ENCODE data around the gene ATP2C2. TPM values are rescaled to one million over a fixed set of nuclear protein-coding genes. Genes with fewer than 3 reads are reported as not detected.
"Not testable (repeated sequence)": the region's sequence is repeated elsewhere in the genome, so short reads cannot be mapped to it uniquely, and the experiment has no call there.

ATP2C2 gene
- total RNA-seq, 1 donor from 2014 or later = not detected

DNA sequence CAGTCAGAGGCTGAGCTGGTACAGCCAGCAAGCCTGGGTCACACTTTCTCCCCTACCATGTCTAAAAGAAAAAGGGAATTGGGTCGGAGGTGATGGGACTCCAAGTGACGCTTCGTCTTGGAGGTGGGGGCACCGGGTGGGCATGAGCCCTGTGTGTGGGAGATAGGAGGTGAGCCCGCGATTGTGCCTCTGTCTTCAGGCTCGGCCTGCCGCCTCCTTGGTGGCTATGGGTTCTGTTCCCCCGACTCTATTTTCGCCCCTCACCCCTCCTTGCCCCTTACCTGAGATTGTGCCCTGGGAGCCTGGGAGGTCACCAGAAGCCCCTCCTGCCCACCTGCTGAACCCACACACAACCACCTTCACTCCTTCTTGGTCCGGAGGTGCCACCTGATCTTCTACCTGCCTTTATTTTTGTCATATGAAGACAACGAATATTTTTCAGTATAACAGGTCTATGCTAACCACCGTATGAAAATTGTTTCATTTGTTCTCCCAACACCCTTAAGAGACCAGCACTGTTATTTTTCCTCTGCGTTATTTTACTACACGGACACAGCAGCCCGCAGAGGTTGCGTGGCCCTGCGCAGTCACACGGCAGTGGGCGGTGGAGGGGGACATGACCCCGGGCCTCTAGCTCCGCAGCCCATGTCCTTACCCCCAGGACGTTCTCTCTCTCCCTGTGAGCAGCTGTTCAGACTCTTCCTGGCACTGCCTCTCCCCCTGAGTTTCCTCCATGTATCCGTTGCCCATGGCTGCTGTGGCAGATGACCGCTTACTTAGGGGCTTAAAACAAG lies 49.9 kb downstream of the ATP2C2 start:
- intact Hi-C loops (cut with micrococcal nuclease) = no loop called here

DNA sequence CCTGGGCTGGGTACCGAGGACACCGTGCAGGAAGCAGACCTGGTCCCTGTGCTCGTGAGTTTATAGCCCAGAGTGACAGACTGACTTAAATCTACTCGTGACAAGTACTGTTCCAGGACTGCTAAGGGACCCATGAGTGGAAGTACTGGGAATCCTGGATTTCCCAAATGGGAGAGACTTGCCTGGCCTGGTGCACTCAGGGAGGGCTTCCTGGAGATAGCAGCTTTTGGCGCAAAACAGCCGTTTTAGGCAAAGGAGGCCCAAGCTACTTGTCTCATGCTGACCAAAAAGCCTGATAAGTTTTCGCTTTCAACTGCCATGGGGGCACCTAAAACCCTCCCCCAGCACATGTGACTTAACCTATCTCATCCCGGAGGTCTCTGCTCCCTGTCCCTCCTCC lies 51.4 kb downstream of the ATP2C2 start:
- intact Hi-C loops (cut with micrococcal nuclease) = no loop called here

DNA sequence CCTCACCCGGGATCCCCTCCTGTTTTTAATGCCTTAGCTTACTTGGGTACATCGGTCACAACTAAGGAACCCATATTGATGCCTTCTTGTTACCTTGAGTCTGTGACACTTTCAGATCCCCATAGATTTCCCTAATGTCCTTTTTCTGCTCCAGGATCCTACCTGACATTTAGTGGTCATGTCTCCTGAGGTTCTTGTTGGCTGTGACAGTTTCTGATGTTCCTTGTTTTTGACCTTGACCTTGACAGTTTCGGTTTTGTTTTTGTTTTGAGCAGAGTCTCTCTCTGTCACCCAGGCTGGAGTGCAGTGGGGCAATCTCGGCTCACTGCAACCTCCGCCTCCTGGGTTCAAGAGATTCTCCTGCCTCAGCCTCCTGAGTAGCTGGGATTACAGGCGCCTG lies 52.2 kb downstream of the ATP2C2 start:
- intact Hi-C loops (cut with micrococcal nuclease) = not testable (repeated sequence)

DNA sequence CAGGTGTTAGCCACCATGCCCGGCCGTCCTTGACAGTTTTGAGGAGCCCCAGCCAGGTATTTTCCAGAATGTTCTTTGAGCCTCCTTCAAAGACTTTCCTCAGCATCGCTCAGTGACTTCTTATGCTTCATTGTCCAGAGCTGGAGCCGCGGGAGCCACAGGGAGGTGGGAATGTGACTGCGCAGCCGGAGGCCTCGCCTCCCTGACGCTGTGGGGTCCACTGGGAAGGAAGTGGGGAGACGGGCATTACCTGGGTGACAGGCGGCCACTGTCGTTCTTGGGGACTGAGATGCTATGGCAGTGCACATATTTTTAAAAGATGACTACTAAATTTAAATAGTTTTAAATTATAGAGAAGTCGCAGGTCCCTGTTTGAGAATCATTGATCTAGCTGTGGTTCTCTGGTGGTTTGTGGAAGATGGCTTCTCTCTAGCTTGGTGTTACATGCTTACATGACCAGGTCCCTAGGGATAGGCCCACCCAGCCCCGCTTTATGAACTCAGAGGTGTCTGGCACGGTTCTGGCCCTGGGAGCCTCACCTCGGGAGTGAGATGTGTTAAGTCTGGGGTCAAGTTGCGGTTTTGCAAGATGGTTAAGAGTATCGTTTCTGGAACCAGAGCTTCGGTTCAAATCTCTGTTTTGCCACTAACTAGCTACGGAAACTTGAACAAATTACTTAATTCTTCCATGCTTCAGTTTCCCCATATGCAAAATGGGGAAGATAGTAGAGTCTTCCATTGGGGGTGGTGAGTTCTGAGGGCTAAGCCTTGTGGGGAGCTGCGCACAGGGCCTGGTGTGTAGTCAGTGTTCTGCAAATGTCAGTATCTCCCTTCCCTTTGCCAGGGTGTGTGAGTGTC lies 53.0 kb downstream of the ATP2C2 start:
- intact Hi-C loops (cut with micrococcal nuclease) = no loop called here

DNA sequence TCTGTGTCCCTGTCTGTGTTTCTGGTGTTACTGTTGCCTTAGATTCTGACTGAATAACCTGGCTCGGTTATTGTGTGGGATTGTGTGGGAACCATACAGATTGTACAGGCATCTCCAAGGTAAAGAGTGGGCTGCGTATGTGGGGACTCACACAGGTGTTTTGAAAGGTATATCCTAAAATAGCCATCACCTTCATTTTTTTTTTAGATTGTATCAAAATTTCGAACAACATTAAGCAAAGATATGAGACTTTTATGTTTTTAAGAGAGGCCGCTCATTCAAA lies 53.5 kb downstream of the ATP2C2 start:
- intact Hi-C loops (cut with micrococcal nuclease) = no loop called here

DNA sequence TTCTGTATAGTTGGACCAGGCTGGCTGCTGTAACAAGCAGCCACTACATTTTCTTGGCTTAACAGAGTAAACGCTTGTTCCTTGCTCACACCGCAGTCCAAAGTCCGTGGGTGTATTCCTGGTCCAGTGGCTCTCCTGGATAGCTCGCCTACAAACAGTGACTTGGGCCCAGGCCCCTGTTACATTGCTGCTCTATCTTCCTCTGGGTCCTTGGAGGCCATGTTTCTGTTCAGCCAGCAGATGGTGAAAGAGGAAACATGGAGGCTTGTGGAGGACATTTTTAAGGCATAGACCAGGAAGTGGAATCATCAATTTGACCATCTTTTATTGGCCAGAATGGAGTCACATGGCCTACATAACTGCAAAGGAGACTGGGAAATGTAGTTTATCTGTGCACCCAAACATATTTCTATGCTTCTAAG lies 55.1 kb downstream of the ATP2C2 start:
- intact Hi-C loops (cut with micrococcal nuclease) = no loop called here

DNA sequence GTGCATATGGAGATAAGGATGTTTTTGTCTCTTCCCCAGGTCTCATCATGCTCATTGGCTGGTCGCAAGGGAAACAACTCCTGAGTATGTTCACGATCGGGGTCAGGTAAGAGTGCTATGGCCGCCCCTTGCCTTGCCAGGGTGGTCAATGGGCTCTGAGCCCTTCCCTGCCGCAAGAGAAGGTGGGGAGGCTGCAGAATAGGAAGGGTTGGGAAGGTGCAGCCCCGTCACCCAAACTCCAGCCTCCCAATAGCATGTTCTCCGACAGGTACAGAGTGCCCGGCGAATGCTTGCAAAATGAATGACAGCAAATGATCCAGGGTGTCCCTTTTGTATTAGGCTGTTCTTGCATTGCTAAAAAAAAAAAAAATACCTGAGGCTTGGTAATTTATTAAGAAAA lies 57.4 kb downstream of the ATP2C2 start:
- intact Hi-C loops (cut with micrococcal nuclease) = no loop called here

DNA sequence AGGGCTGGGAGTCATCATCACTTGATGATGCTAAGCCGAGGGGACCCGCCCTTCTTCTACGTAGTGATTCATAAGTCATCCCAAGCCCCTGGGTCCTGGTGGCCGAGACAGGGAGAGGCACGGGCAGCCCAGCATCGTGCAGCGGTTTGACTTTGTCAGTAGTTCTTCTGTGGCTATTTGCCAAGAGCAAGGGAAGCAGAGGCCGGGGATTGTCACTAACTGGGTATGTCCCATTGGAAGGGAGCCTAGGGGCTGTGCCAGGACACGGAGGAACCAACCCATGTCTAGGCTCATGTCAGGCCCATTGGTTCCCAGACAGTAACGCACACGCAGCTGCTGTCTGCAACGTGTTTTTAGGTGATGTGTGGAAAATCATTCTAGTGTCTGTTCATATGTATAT lies 58.5 kb downstream of the ATP2C2 start:
- intact Hi-C loops (cut with micrococcal nuclease) = no loop called here

DNA sequence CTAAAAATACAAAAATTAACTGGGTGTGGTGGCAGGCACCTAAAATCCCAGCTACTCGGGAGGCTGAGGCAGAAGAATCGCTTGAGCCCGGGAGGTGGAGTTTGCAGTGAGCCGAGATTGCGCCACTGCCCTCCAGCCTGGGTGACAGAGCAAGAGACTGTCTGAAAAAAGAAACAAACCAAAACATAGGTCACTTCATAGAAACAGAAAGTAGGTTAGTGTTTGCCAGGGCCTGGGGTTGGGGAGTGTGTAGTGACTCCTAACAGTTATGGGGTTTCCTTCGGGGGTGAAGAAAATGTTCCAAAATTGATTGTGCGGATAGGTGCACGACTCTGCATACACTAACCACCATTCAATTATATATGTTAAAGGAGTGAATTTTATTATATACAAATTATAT lies 59.2 kb downstream of the ATP2C2 start:
- intact Hi-C loops (cut with micrococcal nuclease) = no loop called here

DNA sequence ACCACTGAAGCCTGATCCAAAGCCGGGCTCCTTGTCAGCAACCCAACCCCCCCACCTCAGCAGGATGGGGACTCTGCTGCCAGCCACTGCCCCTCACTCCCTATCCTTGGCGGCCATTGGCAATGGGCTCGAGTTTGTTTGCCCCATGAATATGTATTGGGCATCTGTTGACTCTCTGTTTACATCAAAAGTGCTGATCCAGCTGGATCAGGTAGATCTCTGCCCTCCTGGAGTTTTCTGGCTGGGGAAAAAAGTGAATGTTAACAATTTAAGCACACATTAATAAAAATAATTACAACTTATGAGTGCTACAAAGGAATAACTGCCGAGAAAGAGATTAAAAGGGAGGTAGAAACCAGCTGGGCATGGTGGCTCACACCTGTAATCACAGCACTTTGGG lies 62.5 kb downstream of the ATP2C2 start:
- intact Hi-C loops (cut with micrococcal nuclease) = no loop called here

DNA sequence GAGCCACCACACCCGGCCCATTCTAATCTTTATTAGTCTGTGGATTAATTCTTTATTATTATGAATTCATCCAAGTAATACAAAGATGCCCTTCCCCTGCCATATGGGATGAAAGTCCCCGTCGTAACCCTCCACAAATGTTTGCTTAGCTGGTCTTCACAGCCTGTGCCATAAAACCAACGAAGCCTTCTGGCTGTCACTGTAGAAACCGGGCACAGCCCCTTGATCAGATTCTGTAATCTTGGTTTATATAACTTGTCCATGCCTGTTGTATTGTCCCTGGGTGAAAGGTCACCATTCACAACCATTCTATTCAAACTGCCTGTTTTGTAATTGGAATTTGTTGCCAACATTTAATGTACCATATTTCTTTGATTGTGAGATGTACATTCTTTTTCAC lies 66.5 kb downstream of the ATP2C2 start:
- intact Hi-C loops (cut with micrococcal nuclease) = no loop called here

DNA sequence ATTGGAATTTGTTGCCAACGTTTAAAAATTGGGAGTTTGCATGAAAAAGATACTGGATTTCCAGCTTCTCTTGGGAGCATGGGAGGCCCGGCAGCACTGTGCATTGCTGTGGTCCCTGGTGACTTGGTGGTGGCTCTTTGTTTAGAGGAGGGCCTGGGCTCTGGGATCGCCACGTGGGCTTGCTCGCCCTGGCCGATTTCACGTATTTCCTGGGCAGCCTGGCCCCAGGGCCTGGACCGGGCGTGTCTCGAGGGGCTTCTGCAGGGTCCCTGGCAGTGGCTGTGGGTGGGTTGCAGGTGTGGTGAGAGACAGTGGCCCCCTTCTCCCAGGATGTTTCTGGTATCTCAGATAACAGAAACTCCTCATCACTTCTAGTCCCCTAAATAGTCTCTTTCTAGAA lies 67.9 kb downstream of the ATP2C2 start:
- intact Hi-C loops (cut with micrococcal nuclease) = no loop called here

DNA sequence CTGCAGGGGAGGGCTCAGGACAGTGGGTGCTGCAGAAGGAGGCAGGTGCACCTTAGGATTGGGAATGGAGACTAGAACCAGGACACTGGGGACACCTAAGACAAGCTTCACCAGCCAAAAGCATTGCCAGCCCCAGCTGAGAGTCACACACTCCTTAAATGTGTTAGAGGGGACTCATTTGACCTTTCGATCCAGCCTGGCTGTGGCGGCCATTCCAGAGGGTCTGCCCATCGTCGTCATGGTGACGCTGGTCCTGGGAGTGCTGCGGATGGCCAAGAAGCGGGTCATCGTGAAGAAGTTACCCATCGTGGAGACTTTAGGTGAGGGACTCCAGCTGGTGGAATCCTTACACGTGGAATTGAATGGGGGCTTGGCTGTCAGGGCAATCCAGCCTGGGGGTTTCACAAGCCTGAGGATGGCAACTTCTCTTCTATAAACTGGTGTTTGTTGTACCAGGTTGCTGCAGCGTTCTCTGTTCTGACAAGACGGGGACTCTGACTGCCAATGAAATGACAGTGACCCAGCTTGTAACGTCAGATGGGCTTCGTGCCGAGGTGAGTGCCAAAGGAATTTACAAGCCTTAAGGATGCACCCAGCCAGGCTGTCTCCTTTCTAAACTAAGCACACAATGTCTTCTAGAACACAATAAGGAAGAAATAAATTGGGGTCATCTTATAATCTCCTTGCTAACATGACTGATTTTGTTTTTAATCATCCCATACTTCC lies 70.8 kb downstream of the ATP2C2 start:
- intact Hi-C loops (cut with micrococcal nuclease) = no loop called here

DNA sequence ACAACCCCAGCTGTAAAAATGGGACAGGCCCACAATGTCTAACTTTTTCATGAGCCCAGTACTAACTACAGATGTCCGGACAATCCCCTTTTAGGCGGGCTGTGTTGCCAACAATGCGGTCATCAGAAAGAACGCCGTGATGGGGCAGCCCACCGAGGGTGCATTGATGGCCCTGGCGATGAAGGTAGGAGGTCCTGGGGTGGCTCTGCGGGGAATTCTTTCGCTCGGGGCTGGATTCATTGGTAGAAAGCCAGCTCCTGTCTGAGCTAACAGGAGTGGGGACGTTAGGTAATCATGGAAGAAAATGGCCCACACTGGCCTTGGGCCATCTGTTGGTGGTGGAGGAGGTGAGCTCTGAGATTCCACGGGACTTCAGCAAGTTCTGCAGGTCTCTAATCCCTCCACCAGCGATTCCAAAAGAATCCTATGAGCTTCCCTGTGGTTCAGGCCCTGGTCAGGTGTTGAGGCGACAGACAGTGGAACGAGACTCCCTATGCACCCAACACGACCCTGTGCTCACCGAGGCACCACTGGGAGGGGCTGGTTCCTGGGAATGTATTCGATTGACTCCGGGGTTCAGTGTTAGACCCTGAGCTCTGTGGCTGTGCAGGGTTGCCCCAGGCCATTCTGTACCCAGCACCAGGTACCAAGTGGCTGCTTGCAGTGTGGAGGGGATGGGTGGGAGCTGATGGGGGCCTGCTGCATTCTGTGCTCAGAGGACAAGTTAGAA lies 74.2 kb downstream of the ATP2C2 start:
- intact Hi-C loops (cut with micrococcal nuclease) = no loop called here

DNA sequence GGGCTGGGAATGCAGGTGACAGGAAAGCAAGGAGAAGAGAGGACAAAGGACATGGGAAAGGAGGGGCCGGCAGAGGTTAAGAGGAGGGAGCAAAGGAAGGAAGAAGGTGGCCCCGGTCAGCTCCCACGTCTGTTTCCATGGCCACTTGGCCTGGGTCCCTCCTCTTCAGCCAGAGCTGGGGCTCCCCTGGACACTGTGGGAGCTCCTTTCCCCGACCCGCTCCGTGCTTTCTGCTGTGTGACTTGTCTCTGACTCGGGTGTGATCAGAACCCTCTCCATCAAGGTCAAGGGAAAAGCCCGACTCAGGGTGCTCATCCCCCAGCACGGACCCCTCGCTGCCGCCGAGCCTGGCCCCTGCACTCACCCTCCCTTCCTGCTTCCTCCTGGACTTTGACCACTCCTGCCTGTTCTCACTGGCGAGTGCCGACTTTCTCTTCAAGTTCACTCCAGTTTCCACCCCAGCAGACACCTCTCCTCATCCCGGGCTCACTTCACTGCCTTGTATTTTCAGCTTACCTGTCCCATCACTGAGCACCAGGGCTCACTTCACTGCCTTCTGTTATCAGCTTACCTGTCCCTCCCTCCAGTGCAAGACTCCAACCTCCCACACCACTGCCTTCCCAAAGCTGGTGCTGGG lies 74.9 kb downstream of the ATP2C2 start:
- intact Hi-C loops (cut with micrococcal nuclease) = no loop called here

DNA sequence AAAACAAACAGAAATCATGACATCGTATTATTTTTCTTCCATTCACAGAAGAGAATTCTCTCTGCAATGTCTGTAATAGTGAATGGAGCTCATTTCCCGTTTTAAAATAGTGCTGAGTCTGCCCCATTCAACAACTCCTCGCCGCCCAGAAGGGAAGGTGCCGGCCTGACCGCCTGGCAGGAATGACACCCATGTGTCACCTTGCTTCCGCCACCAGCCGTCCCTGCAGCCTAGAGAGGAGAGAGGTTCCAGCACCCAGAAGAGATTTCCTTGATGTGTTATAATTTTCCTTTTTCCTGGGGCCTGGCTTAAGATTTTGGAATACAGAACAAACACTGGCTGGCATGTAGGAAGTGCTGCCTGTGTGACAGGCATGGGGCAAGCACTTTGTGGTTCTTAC lies 76.1 kb downstream of the ATP2C2 start:
- intact Hi-C loops (cut with micrococcal nuclease) = no loop called here

DNA sequence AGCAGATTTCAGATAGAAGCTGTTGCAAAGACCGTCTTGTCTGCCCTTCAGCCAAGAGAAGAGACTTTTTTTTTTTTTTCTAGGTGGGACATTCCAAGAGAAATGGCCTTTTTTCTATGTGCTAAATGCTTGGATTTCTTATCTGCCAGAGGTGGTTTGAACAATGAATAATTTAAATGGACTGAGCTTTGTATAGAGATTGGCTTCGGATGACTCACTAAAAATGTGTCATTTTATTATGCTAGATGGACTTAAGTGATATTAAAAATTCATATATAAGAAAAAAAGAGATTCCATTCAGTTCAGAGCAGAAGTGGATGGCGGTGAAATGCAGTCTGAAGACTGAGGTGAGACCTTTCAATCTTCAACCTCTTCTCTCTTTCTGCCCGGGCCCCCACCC lies 77.7 kb downstream of the ATP2C2 start:
- intact Hi-C loops (cut with micrococcal nuclease) = no loop called here

DNA sequence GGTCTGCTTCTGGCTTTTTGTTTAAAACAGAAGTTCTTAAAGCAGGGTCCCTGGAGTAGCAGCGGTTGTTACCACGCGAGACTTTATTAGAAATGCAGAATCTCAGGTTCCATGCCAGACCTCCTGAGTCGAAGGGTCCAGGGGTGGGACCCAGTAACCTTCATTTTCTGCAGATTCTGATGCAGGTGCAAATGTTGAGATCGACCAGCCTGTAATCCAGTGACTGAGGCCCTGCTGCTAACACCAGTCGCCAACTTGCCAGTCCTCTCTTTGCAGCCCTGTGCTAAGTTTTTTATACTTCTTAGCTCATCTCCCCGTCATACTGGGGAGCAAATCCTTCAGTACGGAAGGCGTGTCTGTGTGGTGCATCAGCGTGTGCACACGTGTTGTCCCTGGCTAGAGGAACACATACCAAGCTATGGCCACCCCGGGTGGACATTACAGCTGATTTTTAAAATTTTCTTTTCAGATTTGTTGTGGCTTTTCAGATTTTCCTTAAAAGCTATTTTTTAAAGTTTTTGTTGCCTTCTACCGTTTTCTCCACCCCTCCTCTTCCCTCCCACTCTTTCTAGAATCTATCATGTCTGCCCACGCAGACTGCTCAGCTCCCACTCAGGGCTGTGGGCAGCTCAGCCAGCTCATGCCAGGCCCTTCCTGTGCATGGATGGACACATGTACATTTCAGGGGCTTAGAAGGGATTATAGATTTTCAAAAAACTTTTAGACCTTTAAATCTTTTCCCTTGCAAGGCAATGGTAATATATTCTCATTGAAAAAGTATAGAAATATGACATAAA lies 78.5 kb downstream of the ATP2C2 start:
- intact Hi-C loops (cut with micrococcal nuclease) = no loop called here

DNA sequence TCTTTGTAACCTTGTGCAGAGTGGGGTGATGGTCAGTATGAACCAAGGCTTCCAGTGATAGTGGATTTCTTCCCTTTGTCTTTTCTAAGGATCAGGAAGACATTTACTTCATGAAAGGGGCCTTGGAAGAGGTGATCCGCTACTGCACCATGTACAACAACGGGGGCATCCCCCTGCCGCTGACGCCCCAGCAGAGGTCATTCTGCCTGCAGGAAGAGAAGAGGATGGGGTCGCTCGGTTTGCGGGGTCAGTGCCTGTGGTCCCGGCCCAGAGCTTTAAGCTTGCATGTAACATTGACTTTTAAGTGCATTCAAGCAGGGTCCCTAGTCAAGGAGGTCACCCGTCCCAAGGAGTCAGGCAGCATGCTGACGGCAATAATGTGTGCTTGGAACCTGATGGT lies 80.1 kb downstream of the ATP2C2 start:
- intact Hi-C loops (cut with micrococcal nuclease) = no loop called here

All from T-helper 1 cell treated with Interleukin-12 subunit alpha and Interleukin-12 subunit beta and Interleukin-4 antibody, amounts not matched to agents 30 ng/mL and 1 ng/mL, for 36 hours (primary cell).